ENCODE data around the gene BCL2L2. TPM values are rescaled to one million over a fixed set of nuclear protein-coding genes. Genes with fewer than 3 reads are reported as not detected.

The BCL2L2 gene
- total and polyA plus RNA-seq, 10 of the 15 experiments (the other 5 are each of a cell fraction or from before 2014, with no cell fraction given): 1.4 to 14.7 (median 7.1) TPM

- SMC1A ChIA-PET (ENCODE audit: uncharacterized antibody, unreplicated experiment): interaction anchor here (1.7 kb wide), 1 partner anchor 9 kb away, joined by 3 read pairs; no protein-coding TSS in a partner anchor
Measured at GRCh38 chr14:23316300-23316699, 9.7 kb downstream of the BCL2L2 start.

GRCh38 chr14:23319746-23320583 is 13.3 kb downstream of the BCL2L2 start:
- intact Hi-C loops (cut with micrococcal nuclease; ENCODE audit: unreplicated experiment) (loop anchor here (5.0 kb wide), 2 partner anchors 147 to 237 kb away; partner anchors contain the start of genes NGDN and THTPA), in situ Hi-C loops (cut with MboI) (loop anchor here (5.0 to 25.0 kb wide), 2 partner anchors 237 to 792 kb away; partner anchors contain the start of genes DCAF11, NRL and THTPA)
- Histone ChIP-seq H3K4me1 (ENCODE audit: control insufficient read depth, insufficient read depth, low read length) (peaks cover 13% of the 10 kb centered on the region), H3K36me3 (ENCODE audit: control insufficient read depth in 2 of 2, insufficient read depth in 2 of 2, low read length in 1 of 2) (peaks cover 8 to 20% of the 10 kb centered on the region in 2 experiments), H3K9me3 (replicated peaks; ENCODE audit: control insufficient read depth, insufficient read depth, low read length) (no peaks in the 10 kb centered on the region), H3K27ac (ENCODE audit: control insufficient read depth, insufficient read depth) (peak overlapping the region; percentile 82), H3K4me3 (peak overlapping the region; percentile 79), H3K9ac (ENCODE audit: control insufficient read depth, insufficient read depth, low read length) (peak overlapping the region; percentile 69), H4K20me1 (ENCODE audit: control insufficient read depth, insufficient read depth) (no peaks in the 10 kb centered on the region; the same call in 1 of the 2 replicates), H3K4me2 (ENCODE audit: control insufficient read depth, insufficient read depth) (peak overlapping the region; percentile 99), H2AFZ (ENCODE audit: control insufficient read depth, low read depth, low read length) (peak overlapping the region; percentile 79), H3K79me2 (ENCODE audit: control insufficient read depth, insufficient read depth, low read length) (peaks cover 23% of the 10 kb centered on the region), H3K27me3 (replicated peaks in 1 of 2; ENCODE audit: control insufficient read depth in 2 of 2, insufficient read depth in 2 of 2, low read length in 1 of 2) (no peaks in the 10 kb centered on the region)
- ChIA-PET SMC1A (ENCODE audit: uncharacterized antibody, unreplicated experiment) (interaction anchor here (0.9 to 4.5 kb wide), 9 partner anchors 10 to 249 kb away, joined by 4 to 48 read pairs (median 10); partner anchors contain the start of genes BCL2L2 and PPP1R3E), CTCF (interaction anchor here (0.6 to 7.2 kb wide), 14 partner anchors 9 to 390 kb away, joined by 3 to 77 read pairs (median 6); partner anchors contain the start of genes ACIN1, BCL2L2, C14orf119 and HOMEZ), POLR2A (interaction anchor here (0.6 to 6.3 kb wide), 14 partner anchors 10 to 827 kb away, joined by 3 to 98 read pairs (median 4); partner anchors contain the start of genes ACIN1, BCL2L2, C14orf119 and HOMEZ), RAD21 (ENCODE audit: unreplicated experiment) (interaction anchor here (1.7 to 4.1 kb wide), 5 partner anchors 16 to 225 kb away, joined by 5 to 103 read pairs (median 9); partner anchors contain the start of genes ACIN1, BCL2L2, C14orf119 and HOMEZ)
- WGBS (ENCODE audit: insufficient coverage, insufficient replicate concordance, low lambda C conversion rate, missing lambda C conversion rate): 95% methylated on average over 17 of the region's 17 CpGs
- ATAC-seq: no peak
- no peak for FAIRE-seq
- BruUV-seq (replicated peaks): TSS peak; percentile 97
- DNase-seq (ENCODE audit: low read depth, low spot score): no peak
- TF ChIP-seq E4F1 (IDR thresholded peaks at IDR 0.05; ENCODE audit: borderline replicate concordance, partially characterized antibody): peak; percentile 8
- TF ChIP-seq NR2C1 (IDR thresholded peaks at IDR 0.05): no peak
- 0 out of 2 replicates have a peak, but pooled peaks have one; percentile 39 for TF ChIP-seq NFIC (IDR thresholded peaks at IDR 0.05; ENCODE audit: low read depth, low read length)
- peak; percentile 93; the same call in 1 of the 2 replicates for TF ChIP-seq ZBTB33 (IDR thresholded peaks at IDR 0.05)
- TF ChIP-seq ZSCAN29 (IDR thresholded peaks at IDR 0.05): no peak

More at GRCh38 chr14:23316300-23316699, 9.7 kb downstream of the BCL2L2 start:
- Histone ChIP-seq H3K4me3 (no peak overlapping the region), H4K20me1 (ENCODE audit: control insufficient read depth, insufficient read depth) (no peaks in the 10 kb centered on the region), H3K4me2 (ENCODE audit: control insufficient read depth, insufficient read depth) (no peak overlapping the region), H3K27ac (ENCODE audit: control insufficient read depth, insufficient read depth) (no peak overlapping the region), H3K79me2 (ENCODE audit: control insufficient read depth, insufficient read depth, low read length) (no peaks in the 10 kb centered on the region), H3K9ac (ENCODE audit: control insufficient read depth, insufficient read depth, low read length) (no peak overlapping the region), H3K4me1 (ENCODE audit: control insufficient read depth, insufficient read depth, low read length) (peaks cover 6% of the 10 kb centered on the region), H3K9me3 (replicated peaks; ENCODE audit: control insufficient read depth, insufficient read depth, low read length) (no peaks in the 10 kb centered on the region), H3K36me3 (ENCODE audit: control insufficient read depth in 2 of 2, insufficient read depth in 2 of 2, low read length in 1 of 2) (peaks cover 0 to 5% of the 10 kb centered on the region in 2 experiments; a peak in 1 of 4 replicates), H2AFZ (ENCODE audit: control insufficient read depth, low read depth, low read length) (no peak overlapping the region), H3K27me3 (replicated peaks in 1 of 2; ENCODE audit: control insufficient read depth in 2 of 2, insufficient read depth in 2 of 2, low read length in 1 of 2) (no peaks in the 10 kb centered on the region)
- WGBS (ENCODE audit: insufficient coverage, insufficient replicate concordance, low lambda C conversion rate, missing lambda C conversion rate): 80% methylated on average over 5 of the region's 5 CpGs
- in situ Hi-C loops (cut with MboI): loop anchor here (25.0 kb wide), 1 partner anchor 796 kb away; the partner anchor contains the start of genes DCAF11 and NRL
- RAD21 ChIA-PET (ENCODE audit: unreplicated experiment): no interaction called here
- no TSS peak for BruUV-seq (replicated peaks)
- FAIRE-seq: no peak
- intact Hi-C loops (cut with micrococcal nuclease; ENCODE audit: unreplicated experiment): no loop called here
- CTCF ChIA-PET: interaction anchor here (1.7 kb wide), 1 partner anchor 10 kb away, joined by 9 read pairs; the partner anchor contains the start of gene BCL2L2
- ATAC-seq: no peak
- no peak for DNase-seq (ENCODE audit: low read depth, low spot score)
- no peak for TF ChIP-seq EP300 (IDR thresholded peaks at IDR 0.05; ENCODE audit: borderline replicate concordance in 1 of 2, control insufficient read depth in 1 of 2, low read depth in 2 of 2, low read length in 2 of 2)
- POLR2A ChIA-PET: interaction anchor here (0.6 to 0.7 kb wide), 2 partner anchors 13 to 24 kb away, joined by 3 to 5 read pairs; no protein-coding TSS in a partner anchor

Measured in GM12878 (cell line).